ENCODE results near the gene DYNLT2B.

The DYNLT2B gene

DNA sequence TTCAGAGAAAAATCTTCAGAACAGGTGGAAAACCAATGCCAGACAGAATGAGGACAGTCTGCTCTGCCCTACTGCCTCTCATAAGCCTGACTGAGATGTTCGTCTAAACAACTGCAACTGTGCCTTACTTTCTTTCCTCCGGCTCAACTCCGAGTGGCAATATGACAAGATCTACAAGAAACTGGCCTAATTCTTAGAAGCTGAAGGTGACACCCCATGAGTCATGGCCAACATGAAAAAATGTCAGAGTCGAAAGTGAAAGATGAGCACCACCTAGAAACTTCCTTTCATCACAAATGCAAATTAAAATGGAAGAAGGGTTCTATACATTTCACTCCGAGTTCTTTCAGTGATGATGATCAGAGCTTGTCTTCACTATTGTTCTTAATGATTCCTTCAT lies 43.5 kb downstream of the DYNLT2B start:
- peak in 1 of 2 donors; percentile 57 for DNase-seq (ENCODE audit: low read depth in 2 of 2)
- H3K4me3 ChIP-seq (replicated peaks in 1 of 2; ENCODE audit: low read depth in 2 of 2, low read length in 2 of 2) = no peak overlapping the region
- TF ChIP-seq, protein P1, sequence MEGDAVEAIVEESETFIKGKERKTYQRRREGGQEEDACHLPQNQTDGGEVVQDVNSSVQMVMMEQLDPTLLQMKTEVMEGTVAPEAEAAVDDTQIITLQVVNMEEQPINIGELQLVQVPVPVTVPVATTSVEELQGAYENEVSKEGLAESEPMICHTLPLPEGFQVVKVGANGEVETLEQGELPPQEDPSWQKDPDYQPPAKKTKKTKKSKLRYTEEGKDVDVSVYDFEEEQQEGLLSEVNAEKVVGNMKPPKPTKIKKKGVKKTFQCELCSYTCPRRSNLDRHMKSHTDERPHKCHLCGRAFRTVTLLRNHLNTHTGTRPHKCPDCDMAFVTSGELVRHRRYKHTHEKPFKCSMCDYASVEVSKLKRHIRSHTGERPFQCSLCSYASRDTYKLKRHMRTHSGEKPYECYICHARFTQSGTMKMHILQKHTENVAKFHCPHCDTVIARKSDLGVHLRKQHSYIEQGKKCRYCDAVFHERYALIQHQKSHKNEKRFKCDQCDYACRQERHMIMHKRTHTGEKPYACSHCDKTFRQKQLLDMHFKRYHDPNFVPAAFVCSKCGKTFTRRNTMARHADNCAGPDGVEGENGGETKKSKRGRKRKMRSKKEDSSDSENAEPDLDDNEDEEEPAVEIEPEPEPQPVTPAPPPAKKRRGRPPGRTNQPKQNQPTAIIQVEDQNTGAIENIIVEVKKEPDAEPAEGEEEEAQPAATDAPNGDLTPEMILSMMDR (IDR thresholded peaks at IDR 0.05; ENCODE audit: low read depth, low read length) = no peak

DNA sequence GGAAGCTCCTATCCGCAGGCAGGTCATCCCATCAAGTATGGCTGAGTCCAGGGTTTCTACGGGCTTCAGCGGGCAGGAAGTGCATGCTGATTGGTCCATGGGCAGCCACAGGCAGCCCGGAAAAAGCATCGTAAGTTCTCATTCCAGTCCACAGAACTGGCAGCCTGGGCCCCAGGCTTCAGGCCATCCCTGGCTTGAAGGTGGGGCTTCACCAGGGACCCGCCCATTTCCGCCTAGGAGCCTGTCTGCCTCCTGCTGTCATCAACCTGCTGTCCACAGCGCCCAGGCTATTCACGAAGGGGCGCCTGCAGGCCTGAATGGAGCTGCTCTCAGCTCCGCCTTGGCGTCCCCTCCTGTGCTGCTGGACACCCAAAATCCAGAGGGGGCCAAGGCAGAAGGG lies 44.4 kb downstream of the DYNLT2B start:
- DNase-seq (ENCODE audit: low read depth in 2 of 2) = no peak
- no peak overlapping the region for H3K4me3 ChIP-seq (replicated peaks in 1 of 2; ENCODE audit: low read depth in 2 of 2, low read length in 2 of 2)

DNA sequence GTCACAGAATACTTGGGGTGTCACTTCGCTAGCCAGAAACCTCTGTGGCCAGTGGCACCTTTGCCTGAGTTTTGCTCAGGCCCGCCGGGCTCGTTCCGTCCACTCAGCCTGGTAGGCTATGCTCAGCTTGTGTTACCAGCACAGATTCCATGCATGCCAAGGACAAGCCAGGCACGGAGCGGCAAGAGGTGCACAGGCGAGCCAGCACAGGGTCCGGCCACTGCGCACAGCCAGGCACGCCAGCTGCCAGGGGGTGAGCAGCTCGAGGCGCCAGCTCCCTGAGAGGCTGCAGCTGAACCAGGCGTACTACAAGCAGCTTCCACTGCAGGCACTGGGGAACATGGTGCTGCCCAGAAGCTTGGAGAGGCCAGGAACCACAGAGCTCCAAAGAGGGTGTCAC lies 45.2 kb downstream of the DYNLT2B start:
- H3K4me3 ChIP-seq (replicated peaks in 1 of 2; ENCODE audit: low read depth in 2 of 2, low read length in 2 of 2) = no peak overlapping the region
- no peak for DNase-seq (ENCODE audit: low read depth in 2 of 2)
- TF ChIP-seq, protein P1 (IDR thresholded peaks at IDR 0.05; ENCODE audit: low read depth, low read length) = no peak

More for the DNA sequence above, 44.4 kb downstream of the DYNLT2B start:
- TF ChIP-seq, protein P1 (IDR thresholded peaks at IDR 0.05; ENCODE audit: low read depth, low read length) = no peak

DNA sequence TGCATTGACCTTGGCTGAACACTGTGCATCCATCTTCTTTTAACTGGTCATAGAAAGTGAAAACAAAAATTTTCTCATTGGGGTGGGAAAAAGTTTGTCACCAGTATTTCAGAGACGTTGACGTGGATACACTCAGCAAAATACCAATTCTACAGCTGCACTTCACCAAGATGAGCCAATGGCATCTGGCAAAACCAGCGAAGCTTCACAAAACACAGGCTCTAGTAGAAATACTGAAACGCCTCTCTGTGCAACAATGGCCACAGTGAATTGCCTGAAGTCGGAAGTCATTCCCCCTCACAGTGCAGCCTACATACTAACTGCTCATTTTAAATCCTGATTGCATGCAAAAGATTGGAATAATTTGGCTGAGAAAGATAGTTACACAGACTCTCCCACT lies 47.5 kb downstream of the DYNLT2B start:
- no peak for DNase-seq (ENCODE audit: low read depth in 2 of 2)
- TF ChIP-seq, protein P1 (IDR thresholded peaks at IDR 0.05; ENCODE audit: low read depth, low read length) = no peak
- no peak overlapping the region for H3K4me3 ChIP-seq (replicated peaks in 1 of 2; ENCODE audit: low read depth in 2 of 2, low read length in 2 of 2)

DNA sequence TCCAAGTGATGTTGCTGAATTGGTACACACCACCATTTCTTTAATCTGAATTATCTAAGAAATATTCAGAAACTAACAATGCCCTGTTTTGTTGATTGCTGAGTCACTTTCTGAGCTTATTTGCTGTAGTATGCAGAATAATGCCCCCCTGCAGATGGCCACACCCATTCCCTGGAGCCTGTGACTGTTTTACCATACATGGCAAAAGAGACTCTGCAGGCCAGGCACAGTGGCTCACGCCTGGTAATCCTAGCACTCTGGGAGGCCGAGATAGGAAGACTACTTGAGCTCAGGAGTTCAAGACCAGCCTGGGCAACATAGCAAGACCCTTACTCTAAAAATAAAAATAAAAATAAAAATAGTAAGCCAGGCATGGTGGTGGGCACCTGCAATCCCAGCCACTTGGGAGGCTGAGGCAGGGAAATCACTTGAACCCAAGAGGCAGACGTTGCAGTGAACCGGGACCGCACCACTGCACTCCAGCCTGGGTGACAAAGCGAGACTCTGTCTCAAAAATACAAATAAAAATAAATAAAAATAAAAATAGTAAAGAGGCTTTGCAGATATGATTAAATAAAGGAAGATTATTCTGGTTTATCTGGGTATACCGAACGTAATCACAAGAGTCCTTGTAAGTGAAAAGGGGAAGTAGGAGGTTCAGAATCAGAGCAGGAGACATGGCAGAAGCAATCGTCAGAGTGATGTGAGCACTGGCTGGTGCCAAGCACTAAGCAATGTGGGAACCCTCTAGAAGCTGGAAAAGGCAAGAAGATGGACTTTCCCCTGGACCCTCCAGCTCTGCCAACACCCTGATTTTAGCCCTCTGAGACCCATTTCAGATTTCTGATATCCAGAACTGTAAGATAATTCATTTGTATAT lies 49.5 kb downstream of the DYNLT2B start:
- TF ChIP-seq, protein P1 (IDR thresholded peaks at IDR 0.05; ENCODE audit: low read depth, low read length) = no peak
- no peak overlapping the region for H3K4me3 ChIP-seq (replicated peaks in 1 of 2; ENCODE audit: low read depth in 2 of 2, low read length in 2 of 2)
- peak; percentile 74 to 96 for DNase-seq (ENCODE audit: low read depth in 2 of 2)

DNA sequence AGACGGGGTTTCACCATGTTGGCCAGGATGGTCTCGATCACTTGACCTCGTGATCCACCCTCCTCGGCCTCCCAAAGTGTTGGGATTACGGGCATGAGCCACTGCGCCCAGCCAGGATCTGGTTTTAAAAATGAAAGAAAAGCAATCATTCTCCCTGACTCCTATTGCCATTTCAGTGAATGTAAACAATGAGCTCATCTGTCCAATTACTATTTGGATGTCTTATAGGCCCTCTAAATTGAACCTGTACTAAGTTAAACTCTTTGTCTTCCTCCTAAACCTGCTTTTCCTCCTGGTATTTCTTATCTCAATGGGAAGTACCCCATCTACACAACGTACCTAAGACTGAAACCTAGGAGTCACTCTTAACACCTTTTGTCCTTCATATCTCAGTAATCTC lies 54.2 kb downstream of the DYNLT2B start:
- no peak overlapping the region for H3K4me3 ChIP-seq (replicated peaks in 1 of 2; ENCODE audit: low read depth in 2 of 2, low read length in 2 of 2)
- TF ChIP-seq, protein P1 (IDR thresholded peaks at IDR 0.05; ENCODE audit: low read depth, low read length) = no peak
- no peak for DNase-seq (ENCODE audit: low read depth in 2 of 2)

Measured in cardiac fibroblast (primary cell).